HepG2 (cell line): ENCODE results near the gene FOSB. TPM values are rescaled to one million over a fixed set of nuclear protein-coding genes. Genes with fewer than 3 reads are reported as not detected.
A peak's percentile ranks its signal among the peaks of the same experiment; 100 is the strongest.

Source experiments
- ATF7-NPFF ChIP-seq: sonication (generic); formaldehyde crosslinking; IDR thresholded peaks from 2 replicates; pipeline ENCODE4 v1.8.1; 2023; ENCODE audit warnings: mild to moderate bottlenecking, low read depth, missing genetic modification reagents, moderate library complexity
- CEBPZ ChIP-seq: IDR thresholded peaks from 2 replicates; pipeline ENCODE4 v1.6.1; 2012; ENCODE audit warnings: low read length, improper control_type of control experiment
- CSRNP2 ChIP-seq: sonication (generic); formaldehyde crosslinking; conservative IDR thresholded peaks from 2 replicates; pipeline ENCODE4 v1.8.0; 2022; ENCODE audit warnings: low read depth, missing genetic modification reagents
- FOXK1 ChIP-seq: sonication (generic); formaldehyde crosslinking; IDR thresholded peaks from 2 replicates; pipeline ENCODE4 v1.4.0; 2020; ENCODE audit warnings: low read depth, missing genetic modification reagents, borderline replicate concordance
- GPN1 ChIP-seq: sonication (generic); formaldehyde crosslinking; IDR thresholded peaks from 2 replicates; pipeline ENCODE4 v1.5.1; 2020; ENCODE audit warnings: missing genetic modification reagents, borderline replicate concordance
- JDP2 ChIP-seq: sonication (generic); formaldehyde crosslinking; IDR thresholded peaks from 2 replicates; pipeline ENCODE4 v1.8.1; 2022; ENCODE audit warnings: missing genetic modification reagents, borderline replicate concordance
- POLR2AphosphoS5 ChIP-seq: IDR thresholded peaks from 2 replicates; pipeline ENCODE4 v1.6.1; 2012; ENCODE audit warnings: low read depth, low read length
- SAP130 ChIP-seq: IDR thresholded peaks from 2 replicates; pipeline ENCODE4 v1.6.1; 2016; ENCODE audit warnings: low read depth
- SIN3B ChIP-seq: fragments of 150-350 bp; IDR thresholded peaks from 2 replicates; pipeline ENCODE4 v1.6.1; 2014; ENCODE audit warnings: low read length
- STAT5B ChIP-seq: sonication (generic); formaldehyde crosslinking; IDR thresholded peaks from 2 replicates; pipeline ENCODE4 v1.4.0; 2020; ENCODE audit warnings: missing genetic modification reagents
- UBTF ChIP-seq: sonication (generic); formaldehyde crosslinking; IDR thresholded peaks from 2 replicates; pipeline ENCODE4 v1.4.0; 2020; ENCODE audit warnings: mild to moderate bottlenecking, missing genetic modification reagents
- ZHX1 ChIP-seq: sonication (generic); formaldehyde crosslinking; IDR thresholded peaks from 2 replicates; pipeline ENCODE4 v1.8.1; 2022; ENCODE audit warnings: low read depth, mild to moderate bottlenecking, missing genetic modification reagents
- ZNF382 ChIP-seq: sonication (generic); formaldehyde crosslinking; IDR thresholded peaks from 2 replicates; pipeline ENCODE4 v1.5.0; 2020; ENCODE audit warnings: missing genetic modification reagents, mild to moderate bottlenecking, borderline replicate concordance
- ZNF441 ChIP-seq: sonication (generic); formaldehyde crosslinking; IDR thresholded peaks from 2 replicates; pipeline ENCODE4 v1.7.0; 2021; ENCODE audit warnings: missing genetic modification reagents, borderline replicate concordance
- ZNF451 ChIP-seq: sonication (generic); formaldehyde crosslinking; IDR thresholded peaks from 2 replicates; pipeline ENCODE4 v1.5.0; 2020; ENCODE audit warnings: mild to moderate bottlenecking, missing genetic modification reagents
- ZNF510 ChIP-seq: sonication (generic); formaldehyde crosslinking; IDR thresholded peaks from 2 replicates; pipeline ENCODE4 v1.4.0; 2020; ENCODE audit warnings: low read depth, mild to moderate bottlenecking, missing genetic modification reagents
- ZNF770 ChIP-seq: sonication (generic); formaldehyde crosslinking; IDR thresholded peaks from 2 replicates; pipeline ENCODE4 v1.5.0; 2020; ENCODE audit warnings: mild to moderate bottlenecking, missing genetic modification reagents
- polyA plus RNA-seq, 8 experiments: library from polyadenylated mRNA; depleted of rRNA in 3 of 8; stranded (reverse) in 7 of 8; unstranded in 1 of 8; fragments of >200 nt; fragmentation: Illumina TruSeq in 4 of 8; extraction: Trizol in 4 of 8; gene quantifications; 2 replicates each; pipeline versions ENCODE4 v1.2.1 to v1.2.3, GENCODE V29; 2011 to 2016; ENCODE audit warnings: low read depth in 4 of 8, missing spikeins in 1 of 8, mixed read lengths in 1 of 8; ENCODE audit not compliant: insufficient read depth in 1 of 8
- total RNA-seq, 5 experiments: library from RNA; depleted of rRNA; stranded (reverse); fragments of >200 nt; fragmentation: Illumina TruSeq; extraction: Trizol; gene quantifications; 2 replicates each; pipeline ENCODE4 v1.2.3, GENCODE V29; 2016; ENCODE audit warnings: low read depth in 1 of 5

The FOSB gene
- total and polyA plus RNA-seq, 2 of the 13 experiments (the other 11 are each of a cell fraction or from before 2014, with no cell fraction given), result 2.8 to 6.0 TPM

- no peak for TF ChIP-seq CEBPZ
- TF ChIP-seq POLR2AphosphoS5, result no peak; the same call in 1 of the 2 replicates
- no peak for TF ChIP-seq STAT5B
- peak; percentile 77 for TF ChIP-seq SAP130 (CRISPR knock-in tag)
- no peak for TF ChIP-seq ZNF382
- no peak for TF ChIP-seq ZHX1 (CRISPR knock-in tag)
- no peak for TF ChIP-seq CSRNP2 (CRISPR knock-in tag)
- no peak for TF ChIP-seq SIN3B
- no peak for TF ChIP-seq JDP2
- TF ChIP-seq ZNF441, result 0 out of 2 replicates have a peak, but pooled peaks have one; percentile 27
- TF ChIP-seq ZNF770 (CRISPR knock-in tag), result peak; percentile 99
- TF ChIP-seq ATF7-NPFF (CRISPR knock-in tag), result no peak
- no peak for TF ChIP-seq GPN1 (CRISPR knock-in tag)
- no peak for TF ChIP-seq ZNF510 (CRISPR knock-in tag)
- TF ChIP-seq UBTF, result peak; percentile 63
- TF ChIP-seq FOXK1, result no peak
- no peak for TF ChIP-seq ZNF451 (CRISPR knock-in tag)
Measured at GRCh38 chr19:45514376-45515051, 46.7 kb downstream of the FOSB start (continued).
